Measurements from ENCODE around the gene PTEN.

DNA sequence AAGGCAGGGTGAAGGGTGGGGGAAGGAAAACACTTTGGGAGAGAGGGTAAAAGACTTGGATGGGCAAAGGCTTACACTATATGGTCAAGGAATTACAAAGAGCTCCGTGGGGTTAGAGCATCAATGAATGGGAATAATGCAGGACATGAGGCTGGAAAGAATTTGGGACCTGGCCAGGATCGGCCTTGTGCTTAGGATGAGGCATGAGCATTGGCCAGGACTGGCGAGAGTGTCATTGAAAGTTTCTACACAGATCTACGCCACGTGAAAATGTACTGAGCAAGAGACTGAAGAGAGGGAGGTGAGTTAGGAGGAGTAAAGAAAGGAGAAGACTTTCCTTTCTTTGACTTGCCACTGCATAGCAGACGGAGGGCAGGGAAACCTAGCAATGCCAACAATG is 142.8 kb downstream of the PTEN start:
- TF ChIP-seq POLR2A (IDR thresholded peaks at IDR 0.05; ENCODE audit: low read depth, low read length) (no peak), SPI1 (IDR thresholded peaks at IDR 0.05; ENCODE audit: low read depth, low read length) (no peak), TAF1 (IDR thresholded peaks at IDR 0.05; ENCODE audit: low read depth, low read length) (no peak)
